Measurements from ENCODE around the gene ART4.

The ART4 gene

DNA sequence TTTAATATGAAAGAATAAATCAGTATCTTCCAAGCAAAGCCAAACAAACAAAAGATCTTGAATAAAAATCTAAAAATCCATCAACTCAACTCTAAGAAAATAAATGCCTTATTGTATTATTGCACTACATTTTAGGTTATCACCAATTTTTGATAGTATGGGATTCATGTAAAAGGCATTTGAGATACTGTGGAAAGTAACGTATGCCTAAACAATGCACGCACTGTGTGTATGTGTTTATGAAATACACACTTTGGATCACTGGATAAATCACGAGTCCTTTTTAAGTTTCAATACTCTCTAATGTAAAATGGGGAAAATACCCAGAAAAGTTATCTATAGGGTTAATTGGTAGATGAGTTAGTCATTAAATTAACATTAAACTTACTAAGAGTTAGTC, 57.8 kb downstream of the ART4 start:
- no peak overlapping the region for H3K4me3 ChIP-seq (ENCODE audit: low read depth, low read length)
- TF ChIP-seq, protein P1, sequence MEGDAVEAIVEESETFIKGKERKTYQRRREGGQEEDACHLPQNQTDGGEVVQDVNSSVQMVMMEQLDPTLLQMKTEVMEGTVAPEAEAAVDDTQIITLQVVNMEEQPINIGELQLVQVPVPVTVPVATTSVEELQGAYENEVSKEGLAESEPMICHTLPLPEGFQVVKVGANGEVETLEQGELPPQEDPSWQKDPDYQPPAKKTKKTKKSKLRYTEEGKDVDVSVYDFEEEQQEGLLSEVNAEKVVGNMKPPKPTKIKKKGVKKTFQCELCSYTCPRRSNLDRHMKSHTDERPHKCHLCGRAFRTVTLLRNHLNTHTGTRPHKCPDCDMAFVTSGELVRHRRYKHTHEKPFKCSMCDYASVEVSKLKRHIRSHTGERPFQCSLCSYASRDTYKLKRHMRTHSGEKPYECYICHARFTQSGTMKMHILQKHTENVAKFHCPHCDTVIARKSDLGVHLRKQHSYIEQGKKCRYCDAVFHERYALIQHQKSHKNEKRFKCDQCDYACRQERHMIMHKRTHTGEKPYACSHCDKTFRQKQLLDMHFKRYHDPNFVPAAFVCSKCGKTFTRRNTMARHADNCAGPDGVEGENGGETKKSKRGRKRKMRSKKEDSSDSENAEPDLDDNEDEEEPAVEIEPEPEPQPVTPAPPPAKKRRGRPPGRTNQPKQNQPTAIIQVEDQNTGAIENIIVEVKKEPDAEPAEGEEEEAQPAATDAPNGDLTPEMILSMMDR (IDR thresholded peaks at IDR 0.05; ENCODE audit: low read depth, low read length) = no peak

DNA sequence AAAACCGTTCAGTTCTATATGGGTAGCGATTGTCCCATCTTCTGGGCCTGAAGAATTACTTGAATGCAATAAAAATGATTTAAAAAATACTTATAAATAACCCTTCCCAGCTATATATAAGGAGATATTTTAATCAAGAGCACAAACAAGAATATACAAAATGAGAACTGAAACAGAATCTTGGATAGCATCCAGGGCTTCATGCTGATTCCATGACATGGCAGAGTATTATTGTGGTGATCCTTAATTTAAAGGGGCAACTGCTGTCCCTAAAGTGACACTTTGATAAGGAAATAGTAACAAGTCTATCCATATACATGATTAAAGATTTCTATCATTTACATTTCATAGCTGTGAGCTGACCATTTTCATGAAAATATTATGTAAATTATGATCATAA, 58.9 kb downstream of the ART4 start:
- H3K4me3 ChIP-seq (ENCODE audit: low read depth, low read length) = no peak overlapping the region
- TF ChIP-seq, protein P1 (IDR thresholded peaks at IDR 0.05; ENCODE audit: low read depth, low read length) = no peak

DNA sequence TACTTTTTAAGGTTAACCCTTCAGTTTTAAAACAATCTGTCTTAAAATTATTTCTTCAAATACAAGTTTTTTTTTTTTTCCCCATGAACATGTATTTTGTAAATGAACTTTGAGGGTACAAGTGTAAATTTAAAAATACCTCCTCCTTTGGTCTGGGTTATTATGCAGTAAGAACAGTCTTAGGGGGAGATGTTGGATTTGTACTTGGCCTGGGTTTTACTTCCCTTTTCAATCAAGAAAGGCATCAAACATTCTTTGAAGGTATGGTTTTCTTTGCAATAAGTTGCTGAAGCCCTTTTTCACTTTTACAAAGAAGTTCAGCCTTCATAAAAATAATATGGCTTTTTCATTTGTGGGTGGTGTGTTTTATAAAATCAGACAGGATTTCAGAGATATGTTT, 60.6 kb downstream of the ART4 start:
- TF ChIP-seq, protein P1 (IDR thresholded peaks at IDR 0.05; ENCODE audit: low read depth, low read length) = no peak
- H3K4me3 ChIP-seq (ENCODE audit: low read depth, low read length) = no peak overlapping the region

DNA sequence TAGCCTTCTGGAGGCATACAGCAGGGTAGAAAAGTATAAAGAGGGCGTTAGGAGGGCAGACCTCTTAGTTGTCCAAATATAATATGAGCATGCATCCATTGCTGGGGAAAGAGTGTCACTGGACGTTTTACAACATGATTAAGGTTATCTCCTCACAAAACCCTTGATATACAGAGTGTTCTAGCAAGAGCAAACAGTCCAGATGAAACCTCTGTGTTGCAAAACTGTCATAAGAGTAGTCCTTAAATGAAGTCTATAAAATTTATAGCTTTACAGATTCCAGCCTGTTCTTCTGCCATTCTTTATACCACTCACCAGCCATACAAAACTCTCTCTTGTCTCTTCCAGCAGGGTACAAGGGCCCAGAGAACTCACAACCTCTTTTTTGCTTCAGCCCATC, 61.8 kb downstream of the ART4 start:
- TF ChIP-seq, protein P1 (IDR thresholded peaks at IDR 0.05; ENCODE audit: low read depth, low read length) = no peak
- no peak overlapping the region for H3K4me3 ChIP-seq (ENCODE audit: low read depth, low read length)

DNA sequence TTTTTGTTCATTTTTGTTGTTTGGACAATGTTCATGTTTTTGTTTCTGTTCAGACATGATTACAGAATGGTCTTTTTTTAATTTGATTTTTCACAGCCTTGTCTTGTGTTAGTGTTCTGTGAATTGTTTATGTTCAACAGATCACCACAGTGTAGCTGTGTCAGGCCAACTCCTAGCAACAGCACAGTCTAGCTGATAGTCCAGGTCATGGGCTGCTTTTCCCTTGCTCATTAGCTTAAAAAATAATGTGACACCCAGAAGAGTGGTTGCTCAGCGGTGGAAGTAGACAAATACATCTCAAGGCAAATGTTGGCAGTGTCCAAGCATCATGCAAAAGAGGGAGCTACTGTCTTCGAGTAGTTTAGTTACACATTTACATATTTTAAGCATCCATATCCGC, 62.5 kb downstream of the ART4 start:
- H3K4me3 ChIP-seq (ENCODE audit: low read depth, low read length) = no peak overlapping the region
- TF ChIP-seq, protein P1 (IDR thresholded peaks at IDR 0.05; ENCODE audit: low read depth, low read length) = no peak

DNA sequence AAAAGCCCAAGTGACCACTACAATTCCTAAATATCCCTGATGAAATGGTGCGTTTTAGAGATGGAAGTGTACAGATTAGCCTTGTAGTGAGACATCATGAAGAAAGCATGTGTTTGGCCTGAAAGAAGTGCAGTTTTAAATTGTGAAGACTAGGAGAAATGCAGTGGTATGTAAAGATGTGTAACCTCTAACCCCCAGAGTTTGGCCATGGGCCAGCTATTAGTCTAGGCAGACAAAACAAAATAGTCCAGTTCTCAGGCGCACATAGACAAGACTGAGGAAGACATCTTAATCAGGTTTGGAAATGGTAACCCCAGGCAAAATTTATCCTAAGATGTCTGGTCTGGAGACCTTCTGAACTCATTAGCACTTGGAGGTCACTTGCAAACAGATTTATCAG, 63.5 kb downstream of the ART4 start:
- H3K4me3 ChIP-seq (ENCODE audit: low read depth, low read length) = no peak overlapping the region
- TF ChIP-seq, protein P1 (IDR thresholded peaks at IDR 0.05; ENCODE audit: low read depth, low read length) = no peak

DNA sequence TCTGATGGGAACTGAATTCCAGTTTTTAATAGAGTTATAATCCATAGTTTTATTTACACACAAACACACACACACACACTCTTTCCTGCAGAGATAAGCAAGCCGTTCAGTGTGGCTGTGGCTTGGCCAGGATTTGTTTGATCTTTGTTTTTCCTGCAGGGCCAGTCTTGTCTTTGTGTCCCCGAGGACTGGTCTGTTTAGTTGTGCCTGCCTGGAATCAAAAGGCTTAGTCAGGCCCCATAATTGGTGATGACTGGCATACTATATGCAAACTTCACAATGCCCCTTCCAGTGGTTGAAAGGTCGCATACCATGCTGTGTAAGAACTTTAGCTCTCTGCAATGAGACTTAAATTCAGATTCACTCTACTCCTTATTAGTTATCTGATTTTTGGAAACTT, 66.1 kb downstream of the ART4 start:
- TF ChIP-seq, protein P1 (IDR thresholded peaks at IDR 0.05; ENCODE audit: low read depth, low read length) = no peak
- H3K4me3 ChIP-seq (ENCODE audit: low read depth, low read length) = no peak overlapping the region
